Right atrium auricular region (tissue), 2 donors: ENCODE measurements around the gene TRAM2. TPM values are rescaled to one million over a fixed set of nuclear protein-coding genes. Genes with fewer than 3 reads are reported as not detected.

Experiments
- DNase-seq: peaks from one replicate; pipeline ENCODE4 v3.0.0-alpha.2; 2019; ENCODE audit warnings: low spot score
- H3K27ac ChIP-seq, 2 donors: fragments of 200-600 bp; sonication (generic); 1 replicate in 1 of 2; 2 replicates in 1 of 2; pipeline ENCODE4 v1.5.1; 2016 to 2019
- H3K27me3 ChIP-seq, 2 donors: fragments of 200-600 bp; sonication (generic); one replicate each; pipeline versions ENCODE4 v1.5.1 to v1.6.0; 2017 to 2019
- H3K36me3 ChIP-seq: fragments of 200-600 bp; sonication (generic); one replicate; pipeline ENCODE4 v1.5.1; 2016
- H3K4me1 ChIP-seq, 2 donors: fragments of 200-600 bp; sonication (generic); one replicate each; pipeline versions ENCODE4 v1.5.1 to v1.6.0; 2017 to 2019
- H3K4me3 ChIP-seq, 2 donors: fragments of 200-600 bp; sonication (generic); 1 replicate in 1 of 2; 2 replicates in 1 of 2; pipeline ENCODE4 v1.5.1; 2017 to 2019; ENCODE audit warnings: mild to moderate bottlenecking in 1 of 2, moderate library complexity in 1 of 2
- H3K9me3 ChIP-seq, 2 donors: fragments of 200-600 bp; sonication (generic); one replicate each; pipeline ENCODE4 v1.5.1; 2019
- total RNA-seq, 2 donors: library from RNA; depleted of rRNA; stranded (reverse); fragments of >200 nt; gene quantifications; one replicate each; pipeline ENCODE4 v1.1.0, GENCODE V29; 2016
- TF ChIP-seq, protein P1 (sequence below), 2 donors: fragments of 200-600 bp; sonication (generic); IDR thresholded peaks; one replicate each; pipeline ENCODE4 v1.5.1; 2019; ENCODE audit warnings: antibody characterized with exemption in 2 of 2

The TRAM2 gene
- total RNA-seq, 2 donors from 2014 or later = 10.3 to 15.9 TPM

DNA sequence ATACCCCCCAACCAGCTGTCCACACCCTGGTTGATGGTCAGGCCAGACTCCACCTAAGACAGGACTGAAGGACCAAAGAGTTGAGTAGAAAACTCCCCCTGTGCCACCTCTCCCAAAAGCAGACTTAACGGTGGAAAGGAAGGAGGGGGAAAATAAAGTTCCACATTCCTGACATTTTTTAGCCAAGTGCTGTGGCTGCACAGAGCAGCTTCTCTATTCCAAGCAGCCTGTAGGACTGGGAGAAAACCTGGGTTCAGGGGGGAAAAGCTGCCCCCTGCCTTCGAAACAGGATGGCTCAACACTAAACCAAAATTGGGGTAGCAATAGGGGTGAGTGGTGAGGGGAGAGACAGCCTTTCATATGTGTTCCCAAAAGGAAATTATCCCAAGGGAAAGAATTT is 3.6 kb downstream of the TRAM2 start:
- Histone ChIP-seq H3K4me3 (no peak overlapping the region), H3K27ac (peak overlapping the region; percentile 84 to 99), H3K4me1 (peaks cover 0 to 87% of the 10 kb centered on the region in 2 donors), H3K36me3 (no peaks in the 10 kb centered on the region), H3K9me3 (no peaks in the 10 kb centered on the region), H3K27me3 (no peaks in the 10 kb centered on the region)
- DNase-seq = no peak
- TF ChIP-seq, protein P1, sequence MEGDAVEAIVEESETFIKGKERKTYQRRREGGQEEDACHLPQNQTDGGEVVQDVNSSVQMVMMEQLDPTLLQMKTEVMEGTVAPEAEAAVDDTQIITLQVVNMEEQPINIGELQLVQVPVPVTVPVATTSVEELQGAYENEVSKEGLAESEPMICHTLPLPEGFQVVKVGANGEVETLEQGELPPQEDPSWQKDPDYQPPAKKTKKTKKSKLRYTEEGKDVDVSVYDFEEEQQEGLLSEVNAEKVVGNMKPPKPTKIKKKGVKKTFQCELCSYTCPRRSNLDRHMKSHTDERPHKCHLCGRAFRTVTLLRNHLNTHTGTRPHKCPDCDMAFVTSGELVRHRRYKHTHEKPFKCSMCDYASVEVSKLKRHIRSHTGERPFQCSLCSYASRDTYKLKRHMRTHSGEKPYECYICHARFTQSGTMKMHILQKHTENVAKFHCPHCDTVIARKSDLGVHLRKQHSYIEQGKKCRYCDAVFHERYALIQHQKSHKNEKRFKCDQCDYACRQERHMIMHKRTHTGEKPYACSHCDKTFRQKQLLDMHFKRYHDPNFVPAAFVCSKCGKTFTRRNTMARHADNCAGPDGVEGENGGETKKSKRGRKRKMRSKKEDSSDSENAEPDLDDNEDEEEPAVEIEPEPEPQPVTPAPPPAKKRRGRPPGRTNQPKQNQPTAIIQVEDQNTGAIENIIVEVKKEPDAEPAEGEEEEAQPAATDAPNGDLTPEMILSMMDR (IDR thresholded peaks at IDR 0.05) = no peak

DNA sequence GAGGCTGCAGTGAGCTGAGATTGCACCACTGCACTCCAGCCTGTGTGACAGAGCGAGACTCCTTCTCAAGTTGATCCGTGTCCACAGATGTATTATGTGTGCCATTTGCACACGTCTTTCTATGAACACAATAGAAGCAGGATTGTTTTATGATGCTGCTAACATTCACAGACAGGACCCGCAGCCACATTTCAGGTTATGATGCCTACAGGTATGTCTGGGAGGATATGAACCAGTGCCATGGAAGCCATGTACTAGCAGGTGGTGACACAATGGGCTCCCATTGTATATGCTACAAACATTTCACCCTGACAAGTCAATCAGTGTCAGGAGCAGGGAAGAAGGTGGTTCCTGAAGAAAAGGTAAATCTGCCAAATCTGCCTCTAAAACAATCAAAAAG is 4.3 kb downstream of the TRAM2 start:
- Histone ChIP-seq H3K4me3 (no peak overlapping the region), H3K9me3 (no peaks in the 10 kb centered on the region), H3K4me1 (peaks cover 0 to 88% of the 10 kb centered on the region in 2 donors), H3K27ac (peak overlapping the region in 1 of 2 donors; percentile 99), H3K36me3 (no peaks in the 10 kb centered on the region), H3K27me3 (no peaks in the 10 kb centered on the region)
- DNase-seq = no peak
- TF ChIP-seq, protein P1 (IDR thresholded peaks at IDR 0.05) = no peak

DNA sequence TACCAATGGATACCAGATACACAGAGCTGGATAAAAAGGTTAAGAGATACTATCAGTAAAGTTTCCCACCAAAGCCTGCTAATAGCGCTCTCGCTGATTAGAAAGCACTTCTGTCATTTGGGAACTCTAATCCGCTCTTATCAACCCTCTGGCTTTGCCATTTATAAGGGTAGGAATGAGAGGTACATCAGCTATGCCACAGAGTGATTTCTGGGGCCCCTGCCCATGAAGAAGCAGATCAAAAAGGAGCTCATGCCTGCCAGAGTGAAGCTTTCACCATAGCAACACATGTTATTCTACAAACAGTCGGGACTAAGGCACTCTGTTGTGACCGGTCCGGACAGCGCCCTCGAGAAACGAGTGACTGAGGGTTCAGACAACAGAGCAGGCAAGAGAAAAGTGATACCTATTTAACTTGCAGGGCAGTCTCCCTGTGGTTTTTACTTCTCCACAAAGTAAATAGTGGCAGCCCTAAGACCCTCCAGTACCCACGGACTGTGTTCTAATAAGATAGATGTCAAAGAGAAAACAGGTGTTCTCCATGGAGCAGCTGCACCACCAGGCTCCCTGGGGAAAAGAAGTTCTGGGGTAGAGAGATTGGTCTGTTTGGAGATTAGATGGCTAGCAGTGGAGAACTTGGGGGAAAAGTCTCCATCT is 5.6 kb downstream of the TRAM2 start:
- H3K4me1 ChIP-seq = peaks cover 0 to 98% of the 10 kb centered on the region in 2 donors

DNA sequence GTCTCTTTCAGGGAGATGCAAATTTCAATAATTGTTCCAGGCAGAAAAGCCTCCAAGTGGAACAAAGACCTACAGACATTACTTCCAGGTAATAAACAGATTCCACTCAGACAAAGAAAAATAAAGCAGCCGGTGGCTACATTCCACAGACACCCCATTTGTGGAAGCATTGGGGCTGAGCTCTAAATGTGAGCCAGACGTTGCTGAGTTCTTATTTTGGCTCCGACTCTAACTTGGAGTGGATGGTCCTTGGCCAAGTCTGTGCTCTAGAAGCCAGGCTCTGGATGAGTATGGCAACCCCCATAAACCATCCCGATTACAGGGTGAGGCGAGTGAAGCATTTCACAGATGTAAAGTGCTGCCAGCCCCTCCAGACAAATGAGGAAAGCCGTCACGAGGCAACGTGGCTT is 6.6 kb downstream of the TRAM2 start:
- TF ChIP-seq, protein P1 (IDR thresholded peaks at IDR 0.05) = no peak
- H3K4me3 ChIP-seq = no peak overlapping the region

More for the DNA sequence above, 5.6 kb downstream of the TRAM2 start:
- H3K9me3 ChIP-seq = no peaks in the 10 kb centered on the region
- TF ChIP-seq, protein P1 (IDR thresholded peaks at IDR 0.05) = no peak
- no peaks in the 10 kb centered on the region for H3K36me3 ChIP-seq
- H3K27me3 ChIP-seq = no peaks in the 10 kb centered on the region
- peak overlapping the region; percentile 70 to 78 for H3K27ac ChIP-seq
- no peak for DNase-seq
- H3K4me3 ChIP-seq = peak overlapping the region in 1 of 2 donors; percentile 2

DNA sequence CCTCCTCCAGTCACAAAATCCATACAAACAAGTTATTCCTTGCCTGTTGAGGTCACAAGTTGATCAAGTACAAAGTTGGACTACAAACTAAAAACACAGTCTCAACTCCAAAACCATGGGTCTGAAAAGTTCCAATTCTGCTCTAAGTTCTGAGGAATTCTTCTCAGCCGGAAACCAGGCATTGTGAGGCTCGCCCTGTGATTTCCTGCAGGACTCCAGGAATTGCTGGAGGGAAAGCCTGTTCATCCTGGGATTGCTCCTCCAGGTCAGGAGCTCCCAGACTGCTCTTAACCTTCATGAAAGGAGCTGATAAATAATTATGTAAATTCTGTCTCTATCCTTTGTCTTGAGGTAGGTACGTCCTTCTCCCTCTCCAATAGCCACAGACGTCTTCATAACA is 8.5 kb downstream of the TRAM2 start:
- Histone ChIP-seq H3K27me3 (no peaks in the 10 kb centered on the region), H3K27ac (peak overlapping the region; percentile 70 to 78), H3K9me3 (no peaks in the 10 kb centered on the region), H3K4me3 (no peak overlapping the region), H3K36me3 (no peaks in the 10 kb centered on the region), H3K4me1 (peaks cover 0 to 98% of the 10 kb centered on the region in 2 donors)
- TF ChIP-seq, protein P1 (IDR thresholded peaks at IDR 0.05) = no peak
- no peak for DNase-seq

More for the DNA sequence above, 6.6 kb downstream of the TRAM2 start:
- no peaks in the 10 kb centered on the region for H3K9me3 ChIP-seq
- H3K27ac ChIP-seq = peak overlapping the region; percentile 70 to 78
- H3K36me3 ChIP-seq = no peaks in the 10 kb centered on the region
- no peak for DNase-seq
- H3K27me3 ChIP-seq = no peaks in the 10 kb centered on the region
- peaks cover 0 to 98% of the 10 kb centered on the region in 2 donors for H3K4me1 ChIP-seq
